ENCODE results near the gene SPX.

- TF ChIP-seq CTCF (IDR thresholded peaks at IDR 0.05; ENCODE audit: low read length) (no peak), EZH2 (optimal IDR thresholded peaks at IDR 0.05; ENCODE audit: low read depth, low read length) (no peak), EZH2phosphoT487 (IDR thresholded peaks at IDR 0.05; ENCODE audit: low read length) (no peak)
Observed at GRCh38 chr12:21541773-21542172, 15.7 kb downstream of the SPX start.
